Right ventricle myocardium superior (tissue), 1 donor: ENCODE results near the gene KIF13A. TPM values are rescaled to one million over a fixed set of nuclear protein-coding genes. Genes with fewer than 3 reads are reported as not detected.
A peak's percentile ranks its signal among the peaks of the same experiment; 100 is the strongest.
"Not testable (repeated sequence)": the region's sequence is repeated elsewhere in the genome, so short reads cannot be mapped to it uniquely, and the experiment has no call there.

ENCODE experiments used
- ATAC-seq: fragments of 200-7000 bp; cut with Tn5 transposase; one replicate; pipeline ENCODE4 v1.9.1; 2020; ENCODE audit warnings: mild to moderate bottlenecking; ENCODE audit not compliant: poor library complexity
- DNase-seq: peaks from one replicate; pipeline ENCODE4 v3.0.0-alpha.2; 2020
- intact Hi-C: fragments of 100-400 bp; cut with DNase I; formaldehyde crosslinking; loops from one replicate; pipeline ENCODE4 v1.11.2; 2022
- total RNA-seq: library from RNA; stranded (reverse); fragmentation: NEBNext Ultra II Directional; extraction: Animal tissue kit (Norgen Biotek cat#: 25700); gene quantifications from one replicate; pipeline ENCODE4 v1.2.1, GENCODE V29; 2021
- donor health status: DM: no; HTN: yes; CAD: no; lungs with severe emphysema.

The KIF13A gene
- total RNA-seq, 1 donor from 2014 or later: 52.7 TPM

DNA sequence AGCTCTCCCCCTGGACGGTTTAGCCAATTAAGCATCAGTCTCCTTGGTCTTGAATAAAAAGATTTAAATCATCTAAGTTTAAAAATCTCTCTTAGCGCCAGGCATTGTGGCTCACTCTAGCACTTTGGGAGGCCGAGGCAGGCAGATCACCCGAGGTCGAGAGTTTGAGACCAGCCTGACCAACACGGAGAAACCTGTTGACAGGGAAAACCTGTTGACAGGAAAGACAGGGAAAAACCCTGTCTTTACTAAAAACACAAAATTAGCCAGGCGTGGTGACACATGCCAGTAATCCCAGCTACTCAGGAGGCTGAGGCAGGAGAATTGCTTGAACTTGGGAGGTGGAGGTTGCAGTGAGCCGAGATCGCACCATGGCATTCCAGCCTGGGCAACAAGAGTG lies 97.7 kb downstream of the KIF13A start:
- DNase-seq, intact Hi-C loops, ATAC-seq: not testable (repeated sequence)

DNA sequence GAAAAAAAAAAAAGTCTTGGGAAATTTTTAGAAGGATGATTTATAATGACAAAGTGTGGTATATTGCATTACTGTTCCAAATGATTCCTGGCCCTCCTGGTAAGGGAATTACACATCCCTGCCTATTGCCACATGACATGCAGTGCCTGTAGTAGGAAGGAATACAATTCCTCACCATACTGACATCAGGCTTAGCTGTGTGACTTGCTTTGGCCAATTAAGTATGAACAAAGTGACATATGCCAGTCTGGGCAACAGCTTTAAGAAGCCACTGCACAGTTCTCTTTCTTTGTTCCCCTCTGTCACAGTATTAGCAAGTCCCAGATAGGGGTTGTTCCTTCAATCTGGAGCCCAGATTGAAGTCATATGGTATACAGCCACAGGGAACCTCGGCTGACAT lies 100.5 kb downstream of the KIF13A start:
- no peak for DNase-seq

DNA sequence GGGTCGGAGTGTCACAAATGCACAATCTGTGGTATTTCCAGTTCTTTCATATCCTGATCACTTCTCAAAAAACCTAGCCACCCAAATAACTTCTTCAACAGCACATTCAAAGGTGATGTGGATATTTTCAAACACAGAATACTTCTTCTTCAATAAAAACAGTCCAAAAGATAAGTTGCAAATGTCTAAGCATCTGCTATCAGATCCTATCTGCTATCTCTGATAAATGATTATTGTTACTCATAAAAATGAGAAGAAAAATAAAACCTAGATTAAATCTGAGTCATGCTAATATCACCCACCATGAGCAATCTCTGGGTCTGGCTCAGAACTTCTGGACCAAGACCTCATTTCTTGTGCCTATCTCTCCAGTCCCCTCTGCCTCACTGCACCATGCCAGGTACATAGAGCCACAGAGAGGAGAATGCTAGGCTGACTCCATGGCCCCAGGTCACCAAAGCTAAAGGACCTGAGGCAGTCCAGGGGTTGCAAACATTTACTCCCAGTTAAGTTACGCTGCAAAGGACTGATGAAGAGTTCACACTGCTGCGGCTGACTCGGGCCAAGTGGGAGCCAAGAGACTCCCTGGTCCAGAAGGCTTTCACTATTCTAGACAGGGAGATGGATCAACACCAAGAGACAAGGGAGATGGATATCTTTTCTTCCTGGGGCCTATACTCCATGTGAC lies 101.4 kb downstream of the KIF13A start:
- intact Hi-C loops: no loop called here

More for the DNA sequence above, 100.5 kb downstream of the KIF13A start:
- no peak for ATAC-seq
- intact Hi-C loops: no loop called here

DNA sequence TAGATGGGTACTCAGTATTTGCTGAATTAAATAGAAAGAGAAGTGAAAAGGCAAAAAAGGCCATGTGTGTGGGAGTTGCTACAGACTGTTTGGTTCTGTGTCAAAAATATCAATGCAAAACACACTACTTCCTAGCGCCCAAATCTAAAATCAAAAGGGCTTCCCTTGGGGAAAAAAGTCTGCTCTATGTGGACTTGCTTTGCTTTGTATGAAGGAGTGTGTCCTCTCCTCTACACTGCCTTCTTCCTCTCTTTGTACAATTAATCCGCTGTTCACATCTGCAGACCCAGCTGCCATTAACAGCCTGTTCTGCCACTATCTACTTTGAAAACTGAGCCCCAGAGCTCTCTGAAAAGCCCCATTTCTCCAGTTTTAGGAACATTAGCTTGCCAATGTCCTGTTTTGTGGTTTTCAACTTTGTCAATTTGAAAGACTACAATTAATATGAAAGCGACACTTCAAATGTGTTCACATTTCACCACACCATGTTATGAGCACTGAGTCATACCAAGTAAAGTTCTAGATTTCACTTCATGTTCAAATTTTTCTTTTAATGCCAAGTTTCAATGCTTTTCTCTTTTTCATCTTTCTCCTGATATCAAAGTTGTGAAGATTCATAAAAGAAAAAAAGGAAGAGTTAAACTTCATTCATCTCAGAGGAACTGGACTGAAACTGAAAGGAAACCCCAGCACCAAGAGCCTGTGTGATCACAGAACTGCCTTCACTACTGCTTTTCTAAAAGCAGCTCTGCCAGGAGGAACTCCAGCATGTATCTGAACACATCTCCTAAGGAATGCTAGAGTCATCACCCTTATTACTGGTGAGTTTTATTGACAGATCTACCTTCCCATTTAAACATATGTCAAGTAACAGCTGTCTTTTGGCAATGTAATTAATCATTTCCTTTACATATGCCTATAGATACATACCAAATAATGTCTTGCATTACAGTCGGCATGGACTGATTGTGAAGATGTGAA lies 102.6 kb downstream of the KIF13A start:
- no peak for DNase-seq

More for the DNA sequence above, 101.4 kb downstream of the KIF13A start:
- ATAC-seq (no peak), DNase-seq (no peak)

DNA sequence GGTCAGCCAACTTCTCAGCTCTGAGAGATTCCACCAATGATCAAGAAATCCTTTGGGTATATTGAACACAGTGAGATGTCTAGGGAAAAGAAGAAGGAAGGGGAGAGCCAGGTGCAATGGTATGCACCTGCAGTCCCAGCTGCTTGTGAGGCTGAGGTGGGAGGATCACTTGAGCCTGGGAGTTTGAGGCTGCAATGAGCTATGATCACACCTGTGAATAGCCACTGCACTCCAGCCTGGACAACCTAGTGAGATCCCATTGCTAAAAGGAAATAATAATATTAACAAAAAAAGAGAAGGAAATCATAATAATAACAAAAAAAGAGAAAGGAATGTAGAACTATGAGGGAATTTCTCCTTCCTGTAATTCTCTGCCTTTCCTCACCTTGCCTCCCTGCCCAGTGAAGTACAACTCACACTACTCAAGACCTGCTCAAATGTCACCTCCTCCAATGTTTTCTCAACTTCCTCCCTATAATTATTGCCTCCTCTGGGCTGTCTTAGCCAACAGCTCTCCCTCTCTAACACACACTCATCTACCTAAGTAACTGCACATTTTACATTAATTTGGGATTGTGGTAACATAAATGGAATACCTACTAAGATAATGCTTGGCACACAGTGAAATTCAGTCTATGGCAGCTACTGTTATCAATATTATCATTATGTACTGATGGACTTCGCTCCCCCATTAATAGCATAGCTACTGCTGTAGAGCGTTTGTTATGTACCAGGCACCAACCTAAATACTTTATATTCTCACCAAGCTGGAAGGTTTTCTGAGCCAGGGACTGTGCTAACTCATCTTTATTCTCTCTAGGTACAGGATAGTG lies 103.6 kb downstream of the KIF13A start:
- DNase-seq: no peak
- intact Hi-C loops: no loop called here
- no peak for ATAC-seq

More for the DNA sequence above, 102.6 kb downstream of the KIF13A start:
- ATAC-seq: peak; percentile 52
- intact Hi-C loops: no loop called here

DNA sequence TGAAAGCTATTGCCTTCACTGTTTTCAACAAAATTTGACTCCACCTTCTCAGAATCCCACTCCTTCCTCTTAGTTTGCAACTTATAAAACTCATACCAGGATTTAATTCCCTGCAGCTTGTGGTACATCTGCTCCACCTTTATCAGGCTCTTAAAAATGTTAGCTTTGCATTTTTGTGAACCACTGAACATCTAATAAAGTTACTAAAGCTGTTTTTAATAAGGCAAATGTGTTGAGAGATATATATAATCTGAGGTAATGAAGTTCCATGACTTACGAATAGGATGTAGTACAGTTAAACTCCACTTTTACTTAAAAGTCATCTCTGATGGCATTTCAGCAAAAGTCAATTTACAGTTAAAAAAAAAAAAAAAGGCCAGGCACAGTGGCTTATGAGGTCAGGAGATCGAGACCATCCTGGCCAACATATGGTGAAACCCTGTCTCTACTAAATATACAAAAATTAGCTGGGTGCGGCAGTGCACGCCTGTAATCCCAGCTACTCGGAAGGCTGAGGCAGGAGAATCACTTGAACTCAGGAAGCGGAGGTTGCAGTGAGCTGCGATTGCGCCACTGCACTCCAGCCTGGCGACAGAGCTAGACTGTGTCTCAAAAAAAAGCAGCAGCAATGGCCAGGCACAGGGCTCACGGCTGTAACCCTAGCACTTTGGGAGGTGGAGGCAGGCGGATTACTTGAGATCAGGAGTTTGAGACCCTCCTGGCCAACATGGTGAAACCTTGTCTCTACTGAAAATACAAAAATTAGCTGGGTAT lies 106.2 kb downstream of the KIF13A start:
- peak; percentile 78 for DNase-seq
- intact Hi-C loops: no loop called here
- ATAC-seq: peak; percentile 20

DNA sequence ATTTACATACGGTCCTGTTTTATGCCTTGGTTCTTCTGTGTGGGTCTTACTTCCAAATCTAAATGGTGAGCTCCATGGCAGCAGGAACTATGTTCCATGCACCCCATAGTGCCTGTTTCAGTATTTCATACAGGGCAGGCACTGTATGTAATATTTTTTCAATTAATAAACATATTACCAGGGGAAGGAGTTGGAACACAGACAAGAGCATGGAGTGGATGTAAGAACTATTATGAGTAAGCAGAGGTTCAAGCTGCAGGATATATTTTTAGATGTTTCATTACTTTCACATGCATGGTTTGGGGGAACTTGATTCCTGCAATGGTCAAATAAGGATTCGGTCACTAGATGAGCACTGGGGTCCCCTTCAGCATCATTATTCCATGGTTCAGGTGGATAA lies 108.3 kb downstream of the KIF13A start:
- ATAC-seq: no peak
- intact Hi-C loops: no loop called here
- DNase-seq: no peak

DNA sequence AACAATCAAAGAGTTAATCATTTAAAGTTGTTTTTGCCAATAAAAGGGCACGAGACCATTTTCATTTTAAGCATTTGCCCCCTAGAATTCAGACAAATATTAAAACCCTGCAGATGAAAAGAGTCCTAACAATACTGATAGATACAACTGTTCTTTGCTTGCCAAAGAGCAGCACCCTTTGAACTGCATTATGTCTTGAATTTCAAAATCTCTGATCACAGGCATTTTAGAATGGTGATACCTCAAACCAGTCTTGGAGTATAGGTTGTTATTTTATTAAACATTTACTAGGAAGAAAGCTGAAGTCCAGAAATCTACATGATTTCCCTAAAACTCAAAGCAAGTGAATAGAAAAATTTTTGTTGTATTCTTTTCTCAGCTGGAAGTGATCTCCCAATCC lies 108.7 kb downstream of the KIF13A start:
- DNase-seq: no peak
- ATAC-seq: no peak
- intact Hi-C loops: no loop called here

DNA sequence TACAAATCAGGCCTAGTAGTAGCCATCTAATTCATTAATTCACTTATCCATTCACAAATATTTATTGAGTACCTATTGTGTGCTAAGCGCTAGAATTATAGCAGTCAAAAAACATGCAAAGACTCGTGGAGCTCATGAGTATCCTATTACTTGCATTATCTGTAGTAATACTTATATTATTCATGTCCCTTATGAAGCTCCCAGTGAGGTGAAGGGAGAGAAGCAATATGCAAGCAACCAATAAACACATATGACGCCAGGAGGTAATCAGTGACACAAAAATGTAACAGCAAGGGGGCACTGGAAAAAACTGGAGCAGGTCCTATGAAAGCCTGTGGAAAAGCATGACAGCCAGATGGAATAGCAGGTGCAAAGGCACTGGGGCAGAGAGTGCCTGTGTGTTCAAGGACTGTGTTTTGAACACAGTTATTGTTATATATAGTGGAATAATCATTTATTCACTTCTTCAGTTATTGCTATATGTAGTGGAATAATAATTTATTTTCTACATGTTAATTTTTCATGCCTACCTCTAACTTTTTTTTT lies 109.5 kb downstream of the KIF13A start:
- no peak for DNase-seq
- intact Hi-C loops: no loop called here
- ATAC-seq: no peak

DNA sequence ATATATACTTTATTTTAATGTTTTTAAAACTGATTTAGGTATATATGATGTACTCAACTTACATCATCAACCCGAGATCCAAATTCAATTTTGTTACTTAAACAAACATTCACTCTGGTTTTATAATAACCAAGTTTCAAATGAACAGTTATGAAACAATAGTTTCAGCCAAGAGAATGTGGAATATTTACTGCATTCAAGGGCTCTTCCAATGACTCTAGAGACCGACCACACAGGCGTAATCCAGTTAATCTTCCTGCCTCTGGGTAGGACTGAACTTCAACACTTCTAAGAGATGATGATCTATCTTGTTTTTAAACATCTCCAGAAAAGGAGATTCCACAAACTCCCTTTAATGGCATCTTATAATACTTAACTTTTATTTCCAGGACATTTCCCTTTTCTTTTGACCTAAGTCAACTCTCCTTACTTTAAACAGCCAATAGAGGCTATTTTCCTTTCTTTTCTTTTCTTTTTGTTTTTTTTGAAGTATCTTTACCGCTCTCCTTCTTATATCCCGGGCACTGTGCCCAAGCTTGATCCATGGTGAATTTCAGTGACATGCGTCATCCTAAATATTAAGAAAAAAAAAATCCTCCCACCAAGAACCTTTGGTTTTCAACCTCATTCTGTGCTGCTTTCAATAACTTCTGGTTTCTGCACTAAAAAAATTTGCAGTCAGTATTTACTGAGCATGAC lies 110.1 kb downstream of the KIF13A start:
- ATAC-seq (no peak), DNase-seq (no peak)
- intact Hi-C loops: no loop called here

DNA sequence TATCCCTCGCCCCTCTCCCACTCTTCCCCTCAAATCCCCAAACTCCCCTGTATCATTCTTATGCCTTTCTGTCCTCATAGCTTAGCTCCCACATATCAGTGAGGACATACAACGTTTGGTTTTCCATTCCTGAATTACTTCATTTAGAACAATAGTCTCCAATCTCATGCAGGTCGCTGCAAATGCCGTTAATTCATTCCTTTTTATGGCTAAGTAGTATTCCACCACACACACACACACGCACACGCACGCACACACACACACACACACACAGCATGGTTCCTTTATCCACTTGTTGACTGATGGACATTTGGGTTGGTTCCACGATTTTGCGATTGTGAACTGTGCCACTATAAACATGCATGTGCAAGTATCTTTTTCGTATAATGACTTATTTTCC lies 112.7 kb downstream of the KIF13A start:
- intact Hi-C loops: no loop called here
- ATAC-seq: no peak
- DNase-seq: no peak

DNA sequence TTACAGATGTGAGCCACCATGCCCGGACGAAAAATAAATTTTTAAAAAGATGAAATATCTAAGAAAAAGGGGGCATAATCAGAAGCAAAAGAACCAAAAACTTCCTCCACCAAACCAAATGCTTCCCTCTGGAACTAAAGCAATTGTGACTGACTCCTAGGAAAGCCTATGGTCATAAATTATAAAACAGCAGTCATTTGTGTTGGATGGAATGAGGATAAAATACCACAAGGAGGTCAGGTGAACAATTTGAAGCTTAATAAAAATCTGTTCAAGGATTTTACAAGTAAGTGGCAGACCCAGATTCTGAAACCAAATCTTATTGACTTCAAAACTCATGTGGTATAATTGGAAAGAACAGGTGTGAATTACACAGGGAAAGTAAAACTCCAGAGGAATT lies 114.5 kb downstream of the KIF13A start:
- no peak for ATAC-seq
- DNase-seq: no peak
- intact Hi-C loops: no loop called here

DNA sequence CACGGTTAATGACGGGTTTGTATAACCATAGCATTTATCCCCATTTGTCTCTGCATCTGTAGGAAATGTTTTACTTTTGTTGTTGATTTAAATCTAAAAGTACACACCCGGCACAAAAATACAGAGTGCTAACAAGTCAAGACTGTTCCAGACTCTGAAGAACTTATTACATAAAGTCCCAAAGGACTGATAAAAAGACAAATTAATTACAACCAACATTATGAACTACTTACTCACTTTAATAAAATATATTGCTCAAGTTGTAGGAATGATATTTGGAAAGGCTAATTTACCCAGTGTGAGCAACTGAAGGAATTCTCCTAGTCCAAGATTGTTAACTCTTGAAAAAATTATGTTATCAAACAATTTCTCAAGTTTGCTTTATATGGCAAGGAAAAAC lies 115.6 kb downstream of the KIF13A start:
- intact Hi-C loops: no loop called here
- no peak for DNase-seq
- peak; percentile 26 for ATAC-seq

DNA sequence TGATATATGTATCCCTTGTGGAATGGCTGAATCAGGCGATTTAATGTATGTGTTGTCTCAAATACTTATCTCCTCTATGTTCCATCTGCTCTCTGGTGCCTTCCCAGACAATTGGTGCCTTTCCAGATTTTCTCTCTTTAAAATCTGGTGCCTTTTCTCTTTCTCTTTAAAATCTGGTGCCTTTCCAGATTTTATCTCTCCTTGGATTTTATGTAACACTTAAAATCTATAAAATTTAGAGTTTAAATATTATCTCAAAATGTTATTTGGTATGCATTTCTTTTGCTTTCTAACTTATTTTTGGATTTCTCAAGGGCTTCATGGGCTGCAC lies 116.3 kb downstream of the KIF13A start:
- DNase-seq: no peak
- intact Hi-C loops: no loop called here
- no peak for ATAC-seq

DNA sequence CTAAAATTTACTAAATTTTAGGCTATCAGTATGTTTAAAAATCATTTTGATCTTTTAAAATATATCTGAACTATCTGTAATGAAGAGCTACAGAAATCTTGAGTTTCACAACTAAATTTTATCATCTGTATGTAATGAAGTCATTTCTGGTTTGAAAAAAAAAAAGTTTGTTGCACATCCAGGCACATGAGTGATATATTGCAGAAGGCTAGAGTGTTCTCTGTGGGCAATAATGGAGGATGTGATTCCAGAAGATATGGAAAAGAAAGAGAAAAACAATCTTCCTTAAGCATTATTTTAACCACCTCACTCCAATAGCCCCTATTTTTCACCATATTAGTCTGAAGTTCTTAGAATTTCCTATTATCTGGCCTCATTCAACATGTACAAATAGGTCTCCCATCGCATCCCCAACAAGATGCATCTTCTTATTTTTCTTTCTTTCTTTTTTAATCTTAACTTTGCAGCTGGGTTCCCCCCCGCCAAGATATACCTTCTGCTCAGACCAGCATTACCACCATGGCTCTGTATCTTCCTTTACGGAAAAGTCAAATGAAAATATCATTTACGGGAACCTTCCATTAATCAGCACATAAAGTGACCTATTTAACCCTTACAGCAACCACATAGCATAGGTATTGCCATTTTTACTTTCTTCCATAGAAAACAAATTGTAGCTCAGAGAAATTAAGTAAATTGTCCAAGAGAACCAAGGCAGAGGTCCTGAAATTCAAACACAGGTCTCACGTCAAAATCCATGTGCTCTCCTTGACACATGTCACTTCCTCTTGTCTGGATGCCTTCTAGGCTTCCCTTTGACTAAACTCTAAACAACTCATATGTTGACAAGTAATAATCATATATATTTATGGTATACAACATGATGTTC lies 116.9 kb downstream of the KIF13A start:
- no peak for DNase-seq
- intact Hi-C loops: no loop called here
- ATAC-seq: no peak

DNA sequence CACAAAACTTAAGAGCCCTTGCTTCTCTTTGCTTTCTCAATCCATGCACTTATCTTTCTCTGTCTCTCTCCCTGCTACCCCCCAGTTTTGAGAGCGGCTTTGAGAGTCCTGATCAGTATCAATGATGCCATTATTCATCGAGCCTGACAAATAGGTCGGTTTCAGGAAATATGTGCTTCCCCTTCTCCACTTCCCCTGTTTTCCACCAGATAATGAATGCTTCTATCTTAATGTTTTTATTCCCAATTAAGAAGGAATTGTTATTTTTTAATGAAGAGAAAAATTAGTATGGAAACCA lies 117.7 kb downstream of the KIF13A start:
- intact Hi-C loops: loop anchor here (10.0 kb wide), 1 partner anchor 115 kb away; the partner anchor contains the start of gene KIF13A
- DNase-seq (no peak), ATAC-seq (no peak)
